Measurements from ENCODE around the gene PNLIPRP1. TPM values are rescaled to one million over a fixed set of nuclear protein-coding genes. Genes with fewer than 3 reads are reported as not detected.

Gene PNLIPRP1
- total RNA-seq, 1 donor = not detected

DNA sequence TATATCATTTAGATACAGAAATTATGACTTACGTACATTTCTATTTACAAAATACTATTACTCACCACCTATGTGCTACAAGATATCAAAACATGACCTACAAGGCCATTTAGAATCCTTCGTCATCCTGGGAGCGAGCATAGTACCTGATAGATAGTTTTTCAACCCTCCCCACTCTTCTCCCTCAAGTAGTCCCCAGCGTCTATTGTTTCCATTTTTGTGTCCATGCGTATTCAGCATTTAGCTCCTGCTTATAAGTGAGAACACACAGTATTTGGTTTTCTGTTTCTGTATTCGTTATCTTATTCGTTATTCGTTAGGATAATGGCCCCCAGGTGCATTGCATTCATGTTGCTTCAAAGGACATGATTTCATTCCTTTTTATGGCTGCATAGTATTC, 58.1 kb downstream of the PNLIPRP1 start:
- Histone ChIP-seq H2AFZ (ENCODE audit: low read length) (no peak overlapping the region), H3K4me1 (ENCODE audit: insufficient read depth, low read length) (no peaks in the 10 kb centered on the region), H3K79me2 (ENCODE audit: insufficient read depth, low read length) (no peaks in the 10 kb centered on the region), H3K9me3 (ENCODE audit: low read depth, low read length) (no peaks in the 10 kb centered on the region), H3K27me3 (ENCODE audit: insufficient read depth, low read length) (no peaks in the 10 kb centered on the region), H3K27ac (ENCODE audit: low read depth, low read length) (no peak overlapping the region), H3K4me3 (ENCODE audit: insufficient read depth, low read length) (no peak overlapping the region), H4K20me1 (ENCODE audit: insufficient read depth, low read length) (no peaks in the 10 kb centered on the region), H3K36me3 (ENCODE audit: insufficient read depth, low read length) (no peaks in the 10 kb centered on the region), H3K4me2 (ENCODE audit: insufficient read depth, low read length) (no peak overlapping the region)
- no peak for DNase-seq (ENCODE audit: insufficient read length, low spot score, missing footprints)
- TF ChIP-seq, protein P1, sequence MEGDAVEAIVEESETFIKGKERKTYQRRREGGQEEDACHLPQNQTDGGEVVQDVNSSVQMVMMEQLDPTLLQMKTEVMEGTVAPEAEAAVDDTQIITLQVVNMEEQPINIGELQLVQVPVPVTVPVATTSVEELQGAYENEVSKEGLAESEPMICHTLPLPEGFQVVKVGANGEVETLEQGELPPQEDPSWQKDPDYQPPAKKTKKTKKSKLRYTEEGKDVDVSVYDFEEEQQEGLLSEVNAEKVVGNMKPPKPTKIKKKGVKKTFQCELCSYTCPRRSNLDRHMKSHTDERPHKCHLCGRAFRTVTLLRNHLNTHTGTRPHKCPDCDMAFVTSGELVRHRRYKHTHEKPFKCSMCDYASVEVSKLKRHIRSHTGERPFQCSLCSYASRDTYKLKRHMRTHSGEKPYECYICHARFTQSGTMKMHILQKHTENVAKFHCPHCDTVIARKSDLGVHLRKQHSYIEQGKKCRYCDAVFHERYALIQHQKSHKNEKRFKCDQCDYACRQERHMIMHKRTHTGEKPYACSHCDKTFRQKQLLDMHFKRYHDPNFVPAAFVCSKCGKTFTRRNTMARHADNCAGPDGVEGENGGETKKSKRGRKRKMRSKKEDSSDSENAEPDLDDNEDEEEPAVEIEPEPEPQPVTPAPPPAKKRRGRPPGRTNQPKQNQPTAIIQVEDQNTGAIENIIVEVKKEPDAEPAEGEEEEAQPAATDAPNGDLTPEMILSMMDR (IDR thresholded peaks at IDR 0.05; ENCODE audit: extremely low read depth, low read depth, low read length) = no peak

DNA sequence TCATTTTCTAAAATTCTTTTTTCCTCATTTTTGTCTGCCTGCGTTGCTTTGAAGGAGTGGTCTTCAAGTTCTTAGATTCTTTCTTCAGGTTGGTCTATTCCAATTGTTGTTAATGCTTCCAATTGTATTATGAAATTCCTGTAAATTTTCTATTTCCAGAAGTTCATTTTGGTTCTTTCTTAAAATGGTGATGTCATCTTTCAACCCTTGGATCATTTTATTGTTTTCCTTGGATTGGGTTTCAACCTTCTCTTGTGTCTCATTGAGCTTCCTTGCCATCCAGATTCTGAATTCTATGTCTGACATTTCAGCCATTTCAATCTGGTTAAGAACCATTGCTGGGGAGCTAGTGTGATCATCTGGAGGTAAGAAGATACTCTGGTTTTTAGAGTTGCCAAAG, 63.1 kb downstream of the PNLIPRP1 start:
- H4K20me1 ChIP-seq (ENCODE audit: insufficient read depth, low read length) = no peaks in the 10 kb centered on the region
- H3K4me2 ChIP-seq (ENCODE audit: insufficient read depth, low read length) = no peak overlapping the region
- no peak for DNase-seq (ENCODE audit: insufficient read length, low spot score, missing footprints)
- H3K79me2 ChIP-seq (ENCODE audit: insufficient read depth, low read length) = no peaks in the 10 kb centered on the region
- no peak overlapping the region for H3K27ac ChIP-seq (ENCODE audit: low read depth, low read length)
- no peak overlapping the region for H2AFZ ChIP-seq (ENCODE audit: low read length)
- TF ChIP-seq, protein P1 (IDR thresholded peaks at IDR 0.05; ENCODE audit: extremely low read depth, low read depth, low read length) = no peak
- H3K4me3 ChIP-seq (ENCODE audit: insufficient read depth, low read length) = no peak overlapping the region
- no peaks in the 10 kb centered on the region for H3K9me3 ChIP-seq (ENCODE audit: low read depth, low read length)
- H3K36me3 ChIP-seq (ENCODE audit: insufficient read depth, low read length) = no peaks in the 10 kb centered on the region
- H3K4me1 ChIP-seq (ENCODE audit: insufficient read depth, low read length) = no peaks in the 10 kb centered on the region
- peaks cover 6% of the 10 kb centered on the region for H3K27me3 ChIP-seq (ENCODE audit: insufficient read depth, low read length)

DNA sequence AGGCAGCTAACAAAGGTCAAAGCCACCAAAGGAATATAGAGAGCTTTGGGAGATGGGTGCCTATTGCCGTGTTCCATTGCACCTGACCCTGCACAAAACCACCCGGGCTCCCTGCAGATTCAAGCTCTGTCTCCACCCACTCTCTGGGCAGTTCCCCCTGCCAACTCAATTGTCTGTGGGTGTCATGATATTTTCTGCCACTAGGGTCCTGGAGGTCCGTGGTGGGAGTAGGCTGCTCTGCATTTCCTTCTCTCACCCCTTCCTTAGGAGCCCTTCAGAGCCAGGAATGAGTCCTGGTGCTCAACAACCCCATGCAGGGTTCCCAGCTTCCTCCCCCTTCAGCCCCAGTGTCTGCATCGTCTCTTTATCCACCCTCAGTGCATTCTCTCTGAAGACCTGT, 64.1 kb downstream of the PNLIPRP1 start:
- Histone ChIP-seq H3K79me2 (ENCODE audit: insufficient read depth, low read length) (no peaks in the 10 kb centered on the region), H3K36me3 (ENCODE audit: insufficient read depth, low read length) (no peaks in the 10 kb centered on the region), H4K20me1 (ENCODE audit: insufficient read depth, low read length) (no peaks in the 10 kb centered on the region), H3K4me3 (ENCODE audit: insufficient read depth, low read length) (no peak overlapping the region), H2AFZ (ENCODE audit: low read length) (no peak overlapping the region), H3K9me3 (ENCODE audit: low read depth, low read length) (no peaks in the 10 kb centered on the region), H3K4me1 (ENCODE audit: insufficient read depth, low read length) (no peaks in the 10 kb centered on the region), H3K27ac (ENCODE audit: low read depth, low read length) (no peak overlapping the region), H3K4me2 (ENCODE audit: insufficient read depth, low read length) (no peak overlapping the region), H3K27me3 (ENCODE audit: insufficient read depth, low read length) (peaks cover 9% of the 10 kb centered on the region)
- DNase-seq (ENCODE audit: insufficient read length, low spot score, missing footprints) = no peak
- TF ChIP-seq, protein P1 (IDR thresholded peaks at IDR 0.05; ENCODE audit: extremely low read depth, low read depth, low read length) = peak; percentile 26

DNA sequence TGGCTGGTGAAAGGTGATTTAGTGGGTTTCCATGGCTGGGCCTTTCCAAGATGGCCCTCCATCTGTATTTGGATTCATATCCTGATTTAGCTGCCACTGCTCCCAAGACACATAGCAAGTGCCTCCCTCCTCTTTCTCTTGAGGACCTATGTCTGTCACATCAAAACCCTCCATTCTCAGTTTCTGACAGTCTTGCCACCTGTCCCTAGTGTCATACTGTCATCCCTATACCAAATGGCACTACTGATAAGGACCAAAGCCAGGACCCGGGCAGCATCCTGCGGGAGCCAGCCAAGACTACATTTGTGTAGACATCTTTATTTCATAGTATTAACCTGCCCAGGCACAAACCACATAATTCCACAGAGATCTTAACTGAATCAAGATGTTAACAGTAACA, 64.8 kb downstream of the PNLIPRP1 start:
- no peak for DNase-seq (ENCODE audit: insufficient read length, low spot score, missing footprints)
- TF ChIP-seq, protein P1 (IDR thresholded peaks at IDR 0.05; ENCODE audit: extremely low read depth, low read depth, low read length) = no peak
- H4K20me1 ChIP-seq (ENCODE audit: insufficient read depth, low read length) = no peaks in the 10 kb centered on the region
- no peaks in the 10 kb centered on the region for H3K36me3 ChIP-seq (ENCODE audit: insufficient read depth, low read length)
- no peaks in the 10 kb centered on the region for H3K4me1 ChIP-seq (ENCODE audit: insufficient read depth, low read length)
- no peaks in the 10 kb centered on the region for H3K9me3 ChIP-seq (ENCODE audit: low read depth, low read length)
- no peak overlapping the region for H3K27ac ChIP-seq (ENCODE audit: low read depth, low read length)
- no peak overlapping the region for H3K4me3 ChIP-seq (ENCODE audit: insufficient read depth, low read length)
- H3K79me2 ChIP-seq (ENCODE audit: insufficient read depth, low read length) = no peaks in the 10 kb centered on the region
- no peak overlapping the region for H2AFZ ChIP-seq (ENCODE audit: low read length)
- no peak overlapping the region for H3K4me2 ChIP-seq (ENCODE audit: insufficient read depth, low read length)
- peaks cover 9% of the 10 kb centered on the region for H3K27me3 ChIP-seq (ENCODE audit: insufficient read depth, low read length)

Data from osteoblast (primary cell).